H9 (cell line): ENCODE measurements around the gene GGA1. TPM values are rescaled to one million over a fixed set of nuclear protein-coding genes. Genes with fewer than 3 reads are reported as not detected.

Source experiments
- DNase-seq: peaks from one replicate; pipeline ENCODE4 v3.0.0-alpha.2; 2017
- H2AFZ ChIP-seq: one replicate; pipeline ENCODE4 v1.6.1; 2013; ENCODE audit warnings: mild to moderate bottlenecking, low read length, control low read depth, moderate library complexity
- H2AK5ac ChIP-seq: 2 replicates; pipeline ENCODE4 v1.6.1; 2013; ENCODE audit warnings: low read length, control low read depth, mixed read lengths; ENCODE audit not compliant: insufficient read length
- H2BK120ac ChIP-seq: one replicate; pipeline ENCODE4 v1.6.1; 2013; ENCODE audit warnings: low read depth, mild to moderate bottlenecking, low read length, control low read depth, inconsistent platforms; ENCODE audit not compliant: poor library complexity, severe bottlenecking
- H2BK12ac ChIP-seq: 2 replicates; pipeline ENCODE4 v1.6.1; 2013; ENCODE audit warnings: low read length, control low read depth, mixed read lengths, low read depth; ENCODE audit not compliant: insufficient read length
- H2BK15ac ChIP-seq: 2 replicates; pipeline ENCODE4 v1.6.1; 2013; ENCODE audit warnings: low read depth, low read length, control low read depth
- H2BK20ac ChIP-seq: one replicate; pipeline ENCODE4 v1.6.1; 2013; ENCODE audit warnings: low read depth, mild to moderate bottlenecking, low read length, control low read depth, inconsistent platforms; ENCODE audit not compliant: poor library complexity, severe bottlenecking
- H2BK5ac ChIP-seq: 2 replicates; pipeline ENCODE4 v1.6.1; 2013; ENCODE audit warnings: low read length, control low read depth, mixed read lengths; ENCODE audit not compliant: insufficient read length
- H3K14ac ChIP-seq: 2 replicates; pipeline ENCODE4 v1.6.1; 2013; ENCODE audit warnings: low read length, control low read depth; ENCODE audit not compliant: insufficient read depth
- H3K18ac ChIP-seq: 2 replicates; pipeline ENCODE4 v1.6.1; 2013; ENCODE audit warnings: low read depth, mild to moderate bottlenecking, mixed read lengths, low read length, control low read depth; ENCODE audit not compliant: insufficient read length
- H3K23ac ChIP-seq: 2 replicates; pipeline ENCODE4 v1.6.1; 2013; ENCODE audit warnings: low read length, control low read depth, mixed read lengths, low read depth; ENCODE audit not compliant: insufficient read length
- H3K23me2 ChIP-seq: 2 replicates; pipeline ENCODE4 v1.6.1; 2013; ENCODE audit warnings: low read depth, mild to moderate bottlenecking, mixed read lengths, low read length, control low read depth; ENCODE audit not compliant: insufficient read length, poor library complexity, severe bottlenecking
- H3K27ac ChIP-seq: 2 replicates; pipeline ENCODE4 v1.5.1; 2013; ENCODE audit warnings: low read length, control low read depth, mixed read lengths, low read depth; ENCODE audit not compliant: insufficient read length
- H3K27me3 ChIP-seq: 2 replicates; pipeline ENCODE4 v1.6.1; 2013; ENCODE audit warnings: low read length, control low read depth, inconsistent platforms; ENCODE audit not compliant: insufficient read depth
- H3K4ac ChIP-seq: 2 replicates; pipeline ENCODE4 v1.6.1; 2013; ENCODE audit warnings: low read depth, mild to moderate bottlenecking, control low read depth, inconsistent platforms, low read length, moderate library complexity
- H3K4me1 ChIP-seq: 2 replicates; pipeline ENCODE4 v1.6.1; 2013; ENCODE audit warnings: low read length, control low read depth, inconsistent platforms; ENCODE audit not compliant: insufficient read depth
- H3K4me2 ChIP-seq: 2 replicates; pipeline ENCODE4 v1.6.1; 2013; ENCODE audit warnings: low read length, control low read depth, mixed read lengths; ENCODE audit not compliant: insufficient read length, insufficient read depth
- H3K56ac ChIP-seq: 2 replicates; pipeline ENCODE4 v1.6.1; 2013; ENCODE audit warnings: low read depth, mild to moderate bottlenecking, mixed read lengths, low read length, control low read depth; ENCODE audit not compliant: insufficient read length
- H3K79me1 ChIP-seq: 2 replicates; pipeline ENCODE4 v1.6.1; 2013; ENCODE audit warnings: low read depth, mild to moderate bottlenecking, moderate library complexity, low read length, control low read depth, inconsistent platforms; ENCODE audit not compliant: insufficient read depth, poor library complexity, severe bottlenecking
- H3K79me2 ChIP-seq: 2 replicates; pipeline ENCODE4 v1.6.1; 2013; ENCODE audit warnings: low read length, control low read depth, inconsistent platforms; ENCODE audit not compliant: insufficient read depth
- H3K9ac ChIP-seq: 2 replicates; pipeline ENCODE4 v1.6.1; 2013; ENCODE audit warnings: low read length, control low read depth, mixed read lengths; ENCODE audit not compliant: insufficient read length; ENCODE audit errors: extremely low read depth
- H3K9me3 ChIP-seq: one replicate; pipeline ENCODE4 v1.6.1; 2013; ENCODE audit warnings: low read depth, low read length, inconsistent platforms; ENCODE audit not compliant: control insufficient read depth
- H3T11ph ChIP-seq: one replicate; pipeline ENCODE4 v1.6.1; 2013; ENCODE audit warnings: mild to moderate bottlenecking, low read length, control low read depth, inconsistent platforms
- H4K20me1 ChIP-seq: one replicate; pipeline ENCODE4 v1.6.1; 2013; ENCODE audit not compliant: control insufficient read depth, insufficient read length, insufficient read depth
- H4K5ac ChIP-seq: 2 replicates; pipeline ENCODE4 v1.6.1; 2013; ENCODE audit warnings: low read depth, mild to moderate bottlenecking, mixed read lengths, low read length, control low read depth; ENCODE audit not compliant: insufficient read length
- H4K8ac ChIP-seq: replicated peaks from 2 replicates; pipeline ENCODE4 v1.6.1; 2013; ENCODE audit warnings: low read length, control low read depth, mixed read lengths, low read depth; ENCODE audit not compliant: insufficient read length
- H4K91ac ChIP-seq: 2 replicates; pipeline ENCODE4 v1.6.1; 2013; ENCODE audit warnings: low read depth, mild to moderate bottlenecking, moderate library complexity, mixed read lengths, low read length, control low read depth; ENCODE audit not compliant: insufficient read length
- H3K27ac Mint-ChIP-seq, 3 experiments: 2 replicates in 2 of 3; 3 replicates in 1 of 3; pipeline ENCODE4 v1.8.0; 2020 to 2021; ENCODE audit warnings: mixed read lengths in 3 of 3, mild to moderate bottlenecking in 1 of 3, moderate library complexity in 1 of 3
- H3K27me3 Mint-ChIP-seq: 2 replicates; pipeline ENCODE4 v1.8.0; 2021; ENCODE audit warnings: low read depth, mild to moderate bottlenecking, moderate library complexity, mixed read lengths
- H3K36me3 Mint-ChIP-seq, 3 experiments: 2 replicates in 2 of 3; 3 replicates in 1 of 3; pipeline ENCODE4 v1.8.0; 2020 to 2021; ENCODE audit warnings: low read depth in 3 of 3, mixed read lengths in 3 of 3; ENCODE audit not compliant: insufficient read depth in 1 of 3
- H3K4me1 Mint-ChIP-seq, 2 experiments: 2 replicates each; pipeline ENCODE4 v1.8.0; 2020; ENCODE audit warnings: mixed read lengths in 2 of 2
- H3K4me3 Mint-ChIP-seq, 2 experiments: 2 replicates in 1 of 2; 3 replicates in 1 of 2; pipeline ENCODE4 v1.8.0; 2020 to 2021; ENCODE audit warnings: mild to moderate bottlenecking in 2 of 2, mixed read lengths in 2 of 2, moderate library complexity in 1 of 2
- H3K9me3 Mint-ChIP-seq, 2 experiments: 2 replicates in 1 of 2; 3 replicates in 1 of 2; pipeline ENCODE4 v1.8.0; 2020; ENCODE audit warnings: mild to moderate bottlenecking in 2 of 2, mixed read lengths in 2 of 2, moderate library complexity in 1 of 2
- CTCF ChIP-seq: fragments of 200-600 bp; sonication (generic); conservative IDR thresholded peaks from 3 replicates; pipeline ENCODE4 v1.8.0; 2021; ENCODE audit warnings: antibody characterized with exemption, mild to moderate bottlenecking
- WGBS: extraction: QIAGEN DNeasy Blood & Tissue Kit; methylation state at CpG from one replicate; pipeline ENCODE4 v1.1.7; 2013; ENCODE audit warnings: missing lambda C conversion rate, low lambda C conversion rate, mixed read lengths; ENCODE audit not compliant: insufficient read length; ENCODE audit errors: extremely low coverage; 5-methylcytosine and 5-hydroxymethylcytosine counted together
- total RNA-seq: library from RNA; stranded (reverse); gene quantifications from 2 replicates; pipeline ENCODE4 v1.2.1, GENCODE V29; 2021

Gene GGA1
- total RNA-seq, 1 experiment from 2014 or later, result 61.7 TPM

GRCh38 chr22:37601203-37601539, 7.5 kb upstream of the GGA1 start:
- H3K9me3 ChIP-seq, result no peaks in the 10 kb centered on the region
- no peak overlapping the region for H2BK5ac ChIP-seq
- no peak overlapping the region for H2BK15ac ChIP-seq
- Mint-ChIP-seq H3K9me3 (no peaks in the 10 kb centered on the region), H3K4me3 (peak overlapping the region; percentile 28 to 66), H3K27ac (peak overlapping the region; percentile 84 to 93 (median 89)), H3K36me3 (no peaks in the 10 kb centered on the region), H3K4me1 (peaks cover 10 to 18% of the 10 kb centered on the region in 2 experiments), H3K27me3 (peaks cover 8% of the 10 kb centered on the region)
- no peak overlapping the region for H3K14ac ChIP-seq
- no peak for DNase-seq
- H2AK5ac ChIP-seq, result no peak overlapping the region
- no peak overlapping the region for H3K18ac ChIP-seq
- H3K4ac ChIP-seq, result no peak overlapping the region
- no peak for TF ChIP-seq CTCF
- no peak overlapping the region for H3K27ac ChIP-seq
- no peak overlapping the region for H4K91ac ChIP-seq
- no peak overlapping the region for H3K23ac ChIP-seq
- H3K56ac ChIP-seq, result no peak overlapping the region
- no peak overlapping the region for H2BK20ac ChIP-seq
- H4K20me1 ChIP-seq, result no peaks in the 10 kb centered on the region
- H3K27me3 ChIP-seq, result no peaks in the 10 kb centered on the region
- H3K23me2 ChIP-seq, result no peaks in the 10 kb centered on the region
- H2BK12ac ChIP-seq, result no peak overlapping the region
- H3K9ac ChIP-seq, result no peak overlapping the region
- no peak overlapping the region for H2BK120ac ChIP-seq
- H3K79me2 ChIP-seq, result no peaks in the 10 kb centered on the region
- peak overlapping the region; percentile 25 for H3K4me2 ChIP-seq
- H3T11ph ChIP-seq, result no peak overlapping the region
- H4K5ac ChIP-seq, result no peak overlapping the region
- H3K4me1 ChIP-seq, result peaks cover 3% of the 10 kb centered on the region; the same call in 1 of the 2 replicates
- no peak overlapping the region for H4K8ac ChIP-seq
- no peak overlapping the region for H2AFZ ChIP-seq
- no CpG with 5 or more reads among the region's 4 CpGs for WGBS
- no peaks in the 10 kb centered on the region for H3K79me1 ChIP-seq
